Endometrium (tissue), 2 donors: ENCODE data around the gene MEG3.
A peak's percentile ranks its signal among the peaks of the same experiment; 100 is the strongest.

Experiments used
- FAIRE-seq: peaks from 2 replicates; lab custom pipeline; 2012; peaks lifted over from hg19 to GRCh38; lab: Jason Lieb, UNC
- donor health status: control.
- donor health status: control.

MEG3 gene

DNA sequence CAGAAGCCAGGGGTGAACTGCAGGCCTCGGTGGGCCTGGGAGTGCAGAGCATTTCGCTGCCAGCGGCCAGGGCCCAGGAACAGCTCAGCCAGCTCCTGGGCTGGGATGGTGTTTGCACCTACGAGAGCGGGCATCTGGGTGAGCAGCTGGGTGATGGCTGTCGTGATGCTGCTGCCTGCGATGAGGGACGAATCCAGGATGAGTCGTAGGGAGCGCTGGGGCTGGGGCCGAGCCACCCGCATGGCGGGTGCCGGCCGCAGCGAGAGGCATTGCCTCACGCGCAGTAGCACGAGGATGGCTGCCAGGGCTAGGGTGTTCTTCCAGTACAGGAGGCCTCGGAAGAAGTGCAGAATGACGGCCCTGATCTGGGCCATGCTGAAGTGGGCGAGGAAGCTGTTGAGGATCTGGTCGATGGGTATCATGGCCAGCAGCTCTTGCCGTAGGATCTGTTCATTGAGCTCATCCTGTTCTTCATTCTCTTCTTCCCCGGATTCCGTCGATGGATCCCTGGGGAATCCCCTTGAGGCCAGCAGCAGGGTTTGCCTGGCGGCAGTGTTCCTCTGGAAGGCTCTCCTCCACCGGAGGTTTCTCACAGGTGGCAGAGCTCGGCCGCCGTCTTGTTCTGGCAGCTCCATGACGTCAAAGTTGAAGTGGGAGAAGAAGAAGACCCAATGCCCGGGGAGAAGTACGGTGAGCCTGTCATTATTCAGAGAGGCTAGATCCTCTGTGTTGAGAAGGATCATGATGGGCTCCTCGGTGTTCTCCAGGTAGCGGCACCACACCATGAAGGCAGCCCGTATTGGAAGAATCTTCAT, 55.5 kb downstream of the MEG3 start:
- FAIRE-seq, result no peak

DNA sequence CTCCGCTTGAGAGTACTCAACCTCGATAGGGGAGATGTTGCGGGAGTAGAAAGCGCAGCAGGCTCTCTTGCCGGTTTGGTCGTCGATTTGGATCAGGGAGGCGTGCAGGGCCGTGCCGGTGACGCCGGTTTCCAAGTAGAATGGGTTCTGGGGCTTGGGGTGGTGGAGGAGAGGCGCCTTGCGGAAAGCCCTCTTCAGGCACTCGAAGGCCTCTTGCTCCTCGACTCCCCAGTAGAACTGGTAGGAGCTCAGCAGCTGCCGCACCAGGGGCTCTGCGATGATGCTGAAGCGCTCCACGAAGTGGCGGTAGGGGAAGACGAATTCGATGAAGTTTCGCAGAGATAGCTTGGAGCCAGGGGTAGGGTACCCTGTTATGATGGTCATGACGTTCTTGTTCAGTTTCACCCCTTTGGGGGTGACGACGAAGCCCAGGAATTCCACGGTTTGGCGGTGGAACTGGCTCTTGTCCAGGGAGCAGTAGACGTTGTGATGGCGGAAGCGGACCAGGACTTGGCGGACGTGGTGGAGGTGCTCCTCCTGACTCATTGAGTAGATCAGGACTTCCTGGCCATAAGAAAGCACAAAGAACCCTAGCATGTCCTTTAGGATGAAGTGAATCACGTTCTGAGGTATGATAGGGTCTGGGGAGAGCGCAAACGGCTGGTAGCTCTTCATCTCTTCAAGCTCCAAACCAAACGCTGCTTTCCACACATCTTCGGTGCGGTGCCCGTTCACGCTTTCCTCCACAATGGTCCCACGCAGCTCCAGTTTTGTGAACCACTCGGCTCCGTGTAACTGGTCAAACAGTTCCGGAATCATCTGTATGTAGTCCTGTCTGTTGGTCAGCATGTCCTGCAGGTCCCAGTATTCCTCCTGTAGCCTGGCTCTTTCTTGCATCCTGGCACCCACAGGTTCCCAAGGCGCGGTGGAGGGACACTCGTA, 56.4 kb downstream of the MEG3 start:
- no peak for FAIRE-seq

GRCh38 chr14:100882991-100883788, 57.3 kb downstream of the MEG3 start:
- no peak for FAIRE-seq

GRCh38 chr14:100883789-100884101, 57.8 kb downstream of the MEG3 start:
- no peak for FAIRE-seq

GRCh38 chr14:100884456-100884855, 58.5 kb downstream of the MEG3 start:
- FAIRE-seq, result no peak

- FAIRE-seq, result no peak
Measured at GRCh38 chr14:100885196-100885595, 59.3 kb downstream of the MEG3 start.

GRCh38 chr14:100885617-100886016, 59.7 kb downstream of the MEG3 start:
- no peak for FAIRE-seq

- FAIRE-seq, result no peak
Measured at GRCh38 chr14:100887728-100888335, 61.9 kb downstream of the MEG3 start.

GRCh38 chr14:100888789-100889315, 62.9 kb downstream of the MEG3 start:
- FAIRE-seq, result peak; percentile 90

- no peak for FAIRE-seq
Measured at GRCh38 chr14:100889641-100890040, 63.7 kb downstream of the MEG3 start.

DNA sequence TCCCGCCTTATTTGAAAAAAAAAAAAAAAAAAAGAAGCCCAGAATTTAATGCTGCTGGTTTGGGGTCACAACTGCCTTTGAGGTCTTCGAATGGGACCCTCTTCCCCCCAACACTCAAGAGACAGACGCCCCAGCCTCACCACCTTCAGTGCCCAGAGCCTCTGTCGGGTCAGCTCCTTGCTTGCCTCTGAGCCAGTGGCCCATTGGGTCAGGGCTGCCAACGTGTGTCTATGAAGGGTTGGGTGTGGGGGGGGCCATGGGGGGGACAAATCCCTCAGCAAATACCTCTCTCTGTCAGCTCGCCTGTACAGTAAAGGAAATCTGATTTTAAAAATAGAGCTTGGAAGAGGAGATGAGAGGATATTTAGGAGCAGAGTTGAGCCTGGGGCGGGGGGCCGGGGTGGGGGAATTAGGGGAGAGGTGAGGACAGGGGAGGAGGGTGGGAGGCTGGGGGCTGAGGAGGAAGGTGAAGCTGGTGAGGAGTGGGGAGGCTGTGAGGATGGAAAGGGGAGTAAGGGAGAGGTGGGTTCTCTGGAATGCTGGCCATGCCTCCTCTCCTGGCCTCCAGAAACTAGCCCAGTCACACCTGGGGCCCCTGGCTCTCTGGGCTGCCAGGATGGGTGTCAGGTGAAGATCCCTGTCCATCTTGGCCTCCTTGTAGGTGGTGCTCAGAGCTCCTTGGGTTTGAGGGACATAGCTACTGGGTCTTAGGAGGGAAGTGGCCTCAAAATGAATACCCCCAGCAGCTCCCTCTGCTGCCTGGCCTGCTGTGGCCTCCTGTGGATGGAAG, 64.3 kb downstream of the MEG3 start:
- no peak for FAIRE-seq

GRCh38 chr14:100891051-100891450, 65.1 kb downstream of the MEG3 start:
- no peak for FAIRE-seq

DNA sequence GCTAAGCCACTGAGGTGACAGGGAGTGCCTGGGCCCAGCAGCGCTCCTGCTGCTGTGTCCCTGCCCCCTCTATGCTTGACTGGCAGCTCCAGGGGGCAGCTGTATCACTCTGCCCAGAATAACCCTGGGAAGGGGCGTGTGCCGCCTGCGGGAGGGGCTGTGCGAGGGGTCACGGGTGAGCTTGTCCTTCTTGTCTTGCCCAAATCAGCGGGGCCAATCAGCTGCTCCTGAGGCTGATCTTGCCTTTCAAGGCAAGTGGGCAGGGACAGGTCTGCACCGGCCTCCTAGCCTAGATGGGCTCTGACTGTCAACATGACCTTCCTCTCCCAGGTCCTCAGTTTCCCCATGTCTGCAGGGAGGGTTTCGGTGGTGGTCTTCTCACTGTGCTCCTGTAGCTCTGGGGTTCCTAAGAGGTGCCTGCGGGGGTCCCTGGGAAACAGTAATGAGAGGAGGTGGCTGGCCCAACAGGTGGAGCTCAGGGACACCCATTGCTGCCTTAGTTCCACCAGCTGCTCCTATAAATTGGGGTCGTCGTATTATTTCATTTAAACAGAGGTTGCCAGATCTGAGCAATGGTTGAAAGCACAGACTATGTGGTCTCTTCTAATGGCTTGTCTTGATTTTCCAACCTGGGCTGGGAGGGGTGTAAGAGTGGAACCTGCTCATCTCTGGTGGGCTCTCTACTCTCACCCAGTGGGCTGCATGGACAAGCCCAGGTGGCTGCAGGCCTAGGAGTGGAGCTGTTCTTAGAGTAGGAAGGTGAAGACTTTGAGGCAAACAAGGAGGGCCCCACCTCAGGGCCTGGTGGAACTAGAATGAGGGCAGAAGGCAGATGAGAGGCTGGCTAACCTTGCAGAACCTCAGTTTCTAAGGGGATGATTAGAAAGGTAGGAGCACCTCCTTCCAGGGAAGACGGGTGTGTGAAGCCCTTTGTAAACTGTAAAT, 65.9 kb downstream of the MEG3 start:
- FAIRE-seq, result no peak

GRCh38 chr14:100892496-100893227, 66.7 kb downstream of the MEG3 start:
- no peak for FAIRE-seq

DNA sequence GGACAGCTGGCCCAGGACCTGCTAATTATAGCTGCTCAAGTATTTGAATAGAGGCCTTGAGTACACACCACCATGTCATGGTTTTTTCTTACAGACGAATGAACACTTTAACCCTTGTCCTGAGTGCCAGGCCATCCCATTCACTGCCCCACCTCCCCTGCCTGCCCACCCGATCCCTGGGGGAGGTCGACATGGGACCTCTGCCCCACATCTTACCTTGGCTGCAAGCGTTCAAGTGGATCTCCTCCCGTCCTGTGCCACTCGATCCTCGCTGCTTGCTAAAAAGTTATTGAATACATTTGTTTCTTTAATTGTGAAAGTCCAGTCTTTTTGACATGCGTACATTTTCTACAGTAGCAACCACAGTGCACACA, 67.3 kb downstream of the MEG3 start:
- FAIRE-seq, result no peak

GRCh38 chr14:100893760-100894159, 67.8 kb downstream of the MEG3 start:
- FAIRE-seq, result no peak

DNA sequence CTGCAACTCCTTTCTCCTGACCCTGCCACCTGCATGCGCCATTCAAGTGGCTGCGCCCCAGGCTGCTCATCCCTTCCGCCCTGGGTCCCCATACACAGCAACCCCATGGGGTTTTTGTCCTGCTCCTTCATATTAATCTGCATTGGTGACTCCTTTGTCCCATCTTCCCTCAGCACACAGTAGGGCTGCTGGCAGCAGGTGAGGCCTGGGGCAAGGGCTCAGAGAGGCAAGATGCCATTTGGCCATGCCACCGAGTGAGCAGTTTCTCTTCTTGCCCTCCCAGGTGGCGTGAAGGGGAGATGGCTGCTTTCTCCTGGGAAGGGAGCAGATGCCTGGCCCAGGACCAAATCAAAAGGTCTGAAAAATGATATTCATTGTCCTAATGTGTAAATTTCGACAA, 68.5 kb downstream of the MEG3 start:
- FAIRE-seq, result no peak

DNA sequence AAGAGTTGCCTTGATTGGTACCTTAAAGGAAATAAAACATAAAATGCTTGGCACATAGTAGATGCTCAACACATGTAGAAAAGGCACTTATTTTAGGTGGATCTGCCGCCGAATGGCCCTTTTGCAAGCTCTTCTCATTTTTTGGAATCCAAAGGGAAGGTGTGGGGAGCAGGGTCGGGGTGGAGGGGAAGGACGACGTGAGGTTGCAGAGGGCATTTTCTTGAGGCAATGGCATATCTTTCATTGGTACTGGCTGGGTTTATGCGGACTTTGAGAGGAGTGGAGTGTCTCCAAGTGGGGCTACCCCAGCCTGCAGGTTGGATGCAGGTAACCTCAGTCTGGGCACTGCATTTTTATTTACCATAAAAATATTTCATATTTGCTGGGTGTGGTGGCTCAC, 69.5 kb downstream of the MEG3 start:
- FAIRE-seq, result no peak

GRCh38 chr14:100896369-100897060, 70.6 kb downstream of the MEG3 start:
- FAIRE-seq, result no peak
